Vagina (tissue), 2 donors: ENCODE data around the gene MAMDC2. TPM values are rescaled to one million over a fixed set of nuclear protein-coding genes. Genes with fewer than 3 reads are reported as not detected.
A peak's percentile ranks its signal among the peaks of the same experiment; 100 is the strongest.

Experiments
- DNase-seq, 2 donors: peaks; one replicate each; pipeline ENCODE4 v3.0.0-alpha.2; 2017; ENCODE audit errors: extremely low spot score in 2 of 2
- H3K27ac ChIP-seq: fragments of 200-600 bp; sonication (generic); one replicate; pipeline ENCODE4 v1.5.1; 2019
- H3K27me3 ChIP-seq: fragments of 200-600 bp; sonication (generic); one replicate; pipeline ENCODE4 v1.5.1; 2019
- H3K36me3 ChIP-seq, 2 donors: fragments of 200-600 bp; sonication (generic); one replicate each; pipeline ENCODE4 v1.5.1; 2017 to 2019
- H3K4me1 ChIP-seq: fragments of 200-600 bp; sonication (generic); one replicate; pipeline ENCODE4 v1.5.1; 2019
- H3K4me3 ChIP-seq, 2 donors: fragments of 200-600 bp; sonication (generic); 1 replicate in 1 of 2; 2 replicates in 1 of 2; pipeline ENCODE4 v1.5.1; 2016 to 2019
- H3K9me3 ChIP-seq: fragments of 200-600 bp; sonication (generic); one replicate; pipeline ENCODE4 v1.5.1; 2019
- CTCF ChIP-seq, 3 experiments: fragments of 450-650 bp in 2 of 3; fragments of 200-600 bp in 1 of 3; sonication (generic) in 1 of 3; IDR thresholded peaks; one replicate each; pipeline ENCODE4 v1.5.1; 2017 to 2019; ENCODE audit warnings: antibody characterized with exemption in 3 of 3, mild to moderate bottlenecking in 2 of 3, moderate library complexity in 2 of 3
- POLR2A ChIP-seq, 2 donors: fragments of 450-650 bp; IDR thresholded peaks; one replicate each; pipeline ENCODE4 v1.6.1; 2017; ENCODE audit warnings: antibody characterized with exemption in 2 of 2, mild to moderate bottlenecking in 2 of 2, moderate library complexity in 2 of 2
- POLR2AphosphoS5 ChIP-seq, 2 donors: sonication (generic); formaldehyde crosslinking; IDR thresholded peaks; one replicate each; pipeline ENCODE4 v1.9.0; 2017; ENCODE audit warnings: antibody characterized with exemption in 2 of 2, mild to moderate bottlenecking in 2 of 2, low read depth in 1 of 2; ENCODE audit not compliant: insufficient read depth in 1 of 2
- intact Hi-C: fragments of 100-400 bp; cut with DNase I; formaldehyde crosslinking; loops from one replicate; pipeline ENCODE4 v1.15.1; 2023
- total RNA-seq: library from RNA; depleted of rRNA; stranded (reverse); fragments of >200 nt; gene quantifications from one replicate; pipeline ENCODE4 v1.2.3, GENCODE V29; 2016

Gene MAMDC2
- total RNA-seq, 1 donor from 2014 or later: 38.5 TPM

GRCh38 chr9:70055406-70056210 lies 12.0 kb downstream of the MAMDC2 start:
- Histone ChIP-seq H3K27me3 (no peaks in the 10 kb centered on the region), H3K27ac (peak overlapping the region; percentile 78), H3K4me3 (no peak overlapping the region), H3K9me3 (no peaks in the 10 kb centered on the region), H3K36me3 (no peaks in the 10 kb centered on the region), H3K4me1 (peaks cover 71% of the 10 kb centered on the region)
- TF ChIP-seq POLR2AphosphoS5 (IDR thresholded peaks at IDR 0.05; ENCODE audit: insufficient read depth in 1 of 2, low read depth in 1 of 2): peak in 1 of 2 donors; percentile 77
- no peak for TF ChIP-seq POLR2A (IDR thresholded peaks at IDR 0.05)
- intact Hi-C loops: no loop called here
- DNase-seq: peak in 1 of 2 donors; percentile 76

- peak in 1 of 2 donors; percentile 65 for DNase-seq
These were observed 12.7 kb downstream of the MAMDC2 start for GRCh38 chr9:70056211-70056944.

GRCh38 chr9:70058569-70059116 lies 15.0 kb downstream of the MAMDC2 start:
- H3K27me3 ChIP-seq: no peaks in the 10 kb centered on the region
- H3K9me3 ChIP-seq: no peaks in the 10 kb centered on the region
- intact Hi-C loops: no loop called here
- TF ChIP-seq POLR2A (IDR thresholded peaks at IDR 0.05) (no peak), POLR2AphosphoS5 (IDR thresholded peaks at IDR 0.05; ENCODE audit: insufficient read depth in 1 of 2, low read depth in 1 of 2) (no peak), CTCF (IDR thresholded peaks at IDR 0.05) (no peak)
- no peaks in the 10 kb centered on the region for H3K36me3 ChIP-seq
- DNase-seq: peak in 1 of 2 donors; percentile 27
- no peak overlapping the region for H3K27ac ChIP-seq
- peaks cover 55% of the 10 kb centered on the region for H3K4me1 ChIP-seq
- no peak overlapping the region for H3K4me3 ChIP-seq

More at GRCh38 chr9:70056211-70056944, 12.7 kb downstream of the MAMDC2 start:
- no peaks in the 10 kb centered on the region for H3K36me3 ChIP-seq
- no peaks in the 10 kb centered on the region for H3K27me3 ChIP-seq
- H3K27ac ChIP-seq: peak overlapping the region; percentile 78
- intact Hi-C loops: no loop called here
- H3K4me1 ChIP-seq: peaks cover 70% of the 10 kb centered on the region
- TF ChIP-seq POLR2AphosphoS5 (IDR thresholded peaks at IDR 0.05; ENCODE audit: insufficient read depth in 1 of 2, low read depth in 1 of 2) (peak in 1 of 2 donors; percentile 3), POLR2A (IDR thresholded peaks at IDR 0.05) (no peak), CTCF (IDR thresholded peaks at IDR 0.05) (no peak)
- H3K9me3 ChIP-seq: no peaks in the 10 kb centered on the region
- H3K4me3 ChIP-seq: no peak overlapping the region

- H3K27ac ChIP-seq: no peak overlapping the region
- peaks cover 39% of the 10 kb centered on the region for H3K4me1 ChIP-seq
- no peak for TF ChIP-seq POLR2AphosphoS5 (IDR thresholded peaks at IDR 0.05; ENCODE audit: insufficient read depth in 1 of 2, low read depth in 1 of 2)
- TF ChIP-seq POLR2A (IDR thresholded peaks at IDR 0.05): no peak
- no peak for TF ChIP-seq CTCF (IDR thresholded peaks at IDR 0.05)
- DNase-seq: peak in 1 of 2 donors; percentile 2
- no peaks in the 10 kb centered on the region for H3K9me3 ChIP-seq
- intact Hi-C loops: no loop called here
- no peaks in the 10 kb centered on the region for H3K27me3 ChIP-seq
- H3K36me3 ChIP-seq: no peaks in the 10 kb centered on the region
- no peak overlapping the region for H3K4me3 ChIP-seq
These were observed 16.7 kb downstream of the MAMDC2 start for GRCh38 chr9:70060148-70060882.
